HCT116 (cell line): Measurements from ENCODE around the gene NBL1. TPM values are rescaled to one million over a fixed set of nuclear protein-coding genes. Genes with fewer than 3 reads are reported as not detected.

Experiments used
- ATAC-seq: fragments of 200-7000 bp; cut with Tn5 transposase; 2 replicates; pipeline ENCODE4 v1.9.1; 2020; ENCODE audit warnings: mild to moderate bottlenecking, moderate library complexity
- BruUV-seq: library from RNA; stranded (reverse); fragments of 400-500 nt; replicated peaks from 2 replicates; lab custom pipeline; 2021; lab: Mats Ljungman, UMichigan
- CTCF ChIA-PET: fragments of 300-600 bp; sonication (Branson Sonifier 250); formaldehyde crosslinking; loops from one replicate; lab custom pipeline; 2021; ENCODE audit warnings: antibody characterized with exemption; lab: Charles Lee
- POLR2A ChIA-PET: fragments of 300-600, 350-600 bp; sonication (Branson Sonifier 250); formaldehyde crosslinking; loops from one replicate; lab custom pipeline; 2021; ENCODE audit warnings: antibody characterized with exemption; lab: Charles Lee
- RAD21 ChIA-PET, 2 experiments: fragments of 300-600 bp; sonication (Branson Sonifier 250); formaldehyde crosslinking; loops; one replicate each; lab custom pipeline; 2023; ENCODE audit warnings: low total read pairs in 2 of 2; ENCODE audit not compliant: uncharacterized antibody in 2 of 2, unreplicated experiment in 2 of 2, low non-redundant PET in 1 of 2; lab: Charles Lee
- DNase-seq: peaks from one replicate; pipeline ENCODE4 v3.0.0-alpha.2; 2010; ENCODE audit warnings: low read depth, low spot score
- H2AFZ ChIP-seq: fragments of 200-600 bp; shearing (Covaris generic), sonication (generic); 2 replicates; pipeline ENCODE4 v1.6.1; 2017; ENCODE audit warnings: low read depth, mixed run types, mixed read lengths, antibody characterized with exemption, low read length; ENCODE audit not compliant: poor library complexity, severe bottlenecking
- H3K27ac ChIP-seq: 2 replicates; pipeline ENCODE4 v1.5.1; 2012; ENCODE audit warnings: low read depth, low read length
- H3K27me3 ChIP-seq: fragments of 200-600 bp; sonication (generic); 2 replicates; pipeline ENCODE4 v1.6.1; 2016; ENCODE audit warnings: mixed run types, low read length, mixed read lengths; ENCODE audit not compliant: insufficient read depth
- H3K36me3 ChIP-seq, 2 experiments: fragments of 200-500 bp in 1 of 2; fragments of 200-600 bp in 1 of 2; sonication (Bioruptor generic) in 1 of 2; sonication (generic) in 1 of 2; 2 replicates each; pipeline versions ENCODE4 v1.5.1 to v1.6.1; 2014 to 2016; ENCODE audit warnings: low read length in 2 of 2, inconsistent platforms in 1 of 2, mixed read lengths in 1 of 2, mixed run types in 1 of 2; ENCODE audit not compliant: insufficient read depth in 2 of 2, control insufficient read depth in 1 of 2
- H3K4me1 ChIP-seq, 2 experiments: fragments of 200-600 bp in 1 of 2; sonication (generic) in 1 of 2; 2 replicates each; pipeline versions ENCODE4 v1.5.1 to v1.6.1; 2012 to 2017; ENCODE audit warnings: low read length in 2 of 2, inconsistent platforms in 1 of 2, mild to moderate bottlenecking in 1 of 2, mixed read lengths in 1 of 2, mixed run types in 1 of 2, moderate library complexity in 1 of 2; ENCODE audit not compliant: insufficient read depth in 2 of 2, control insufficient read depth in 1 of 2
- H3K4me2 ChIP-seq: fragments of 200-600 bp; sonication (generic); 2 replicates; pipeline ENCODE4 v1.6.1; 2017; ENCODE audit warnings: mixed run types, low read length, mixed read lengths
- H3K4me3 ChIP-seq, 2 experiments: fragments of 200-600 bp in 1 of 2; sonication (generic) in 1 of 2; replicated peaks in 1 of 2; 2 replicates each; pipeline ENCODE4 v1.5.1; 2011 to 2016; ENCODE audit warnings: low read length in 2 of 2, control low read depth in 1 of 2, low read depth in 1 of 2, mild to moderate bottlenecking in 1 of 2, mixed read lengths in 1 of 2, mixed run types in 1 of 2
- H3K79me2 ChIP-seq: fragments of 200-600 bp; sonication (generic); 2 replicates; pipeline ENCODE4 v1.6.1; 2017; ENCODE audit warnings: mild to moderate bottlenecking, mixed run types, low read length, moderate library complexity, mixed read lengths; ENCODE audit not compliant: insufficient read depth
- H3K9ac ChIP-seq: fragments of 200-600 bp; sonication (generic); 2 replicates; pipeline ENCODE4 v1.6.1; 2016; ENCODE audit warnings: low read length, mixed read lengths
- H3K9me2 ChIP-seq: fragments of 200-600 bp; sonication (generic), shearing (Covaris generic); 2 replicates; pipeline ENCODE4 v1.6.1; 2017; ENCODE audit warnings: mixed run types, mild to moderate bottlenecking, moderate library complexity; ENCODE audit not compliant: insufficient read depth
- H3K9me3 ChIP-seq, 2 experiments: fragments of 200-500 bp in 1 of 2; fragments of 200-600 bp in 1 of 2; sonication (Bioruptor generic) in 1 of 2; sonication (generic) in 1 of 2; 2 replicates each; pipeline ENCODE4 v1.6.1; 2014 to 2017; ENCODE audit warnings: low read length in 2 of 2, mixed read lengths in 2 of 2, inconsistent platforms in 1 of 2, low read depth in 1 of 2, mild to moderate bottlenecking in 1 of 2, mixed run types in 1 of 2, moderate library complexity in 1 of 2; ENCODE audit not compliant: control insufficient read depth in 1 of 2, insufficient read depth in 1 of 2
- H4K20me1 ChIP-seq: fragments of 200-600 bp; sonication (generic), shearing (Covaris generic); 2 replicates; pipeline ENCODE4 v1.6.1; 2017; ENCODE audit warnings: mixed run types, mild to moderate bottlenecking, moderate library complexity; ENCODE audit not compliant: insufficient read depth
- CBX3 ChIP-seq: IDR thresholded peaks from 2 replicates; pipeline ENCODE4 v1.6.1; 2012; ENCODE audit warnings: low read depth
- EGR1 ChIP-seq: IDR thresholded peaks from 2 replicates; pipeline ENCODE4 v1.6.1; 2012; ENCODE audit warnings: low read depth
- POLR2A ChIP-seq: IDR thresholded peaks from 2 replicates; pipeline ENCODE4 v1.7.0; 2011; ENCODE audit warnings: borderline replicate concordance; ENCODE audit not compliant: insufficient read depth, insufficient read length; ENCODE audit errors: extremely low read depth
- POLR2AphosphoS5 ChIP-seq: IDR thresholded peaks from 2 replicates; pipeline ENCODE4 v1.6.1; 2011; ENCODE audit warnings: mild to moderate bottlenecking, low read depth, low read length, moderate library complexity
- RAD21 ChIP-seq: IDR thresholded peaks from 2 replicates; pipeline ENCODE4 v1.6.1; 2012; ENCODE audit warnings: low read depth, mild to moderate bottlenecking
- SIN3A ChIP-seq: IDR thresholded peaks from 2 replicates; pipeline ENCODE4 v1.6.1; 2012; ENCODE audit warnings: low read depth
- SP1 ChIP-seq: IDR thresholded peaks from 2 replicates; pipeline ENCODE4 v1.6.1; 2012; ENCODE audit warnings: low read depth
- TCF7L2 ChIP-seq: IDR thresholded peaks from 2 replicates; pipeline ENCODE4 v1.7.0; 2011; ENCODE audit warnings: borderline replicate concordance, inconsistent platforms; ENCODE audit not compliant: insufficient read depth, insufficient read length; ENCODE audit errors: extremely low read depth
- intact Hi-C: fragments of 100-400 bp; cut with micrococcal nuclease; formaldehyde crosslinking; loops from 2 replicates; pipeline ENCODE4 v1.10.0; 2022
- total RNA-seq: library from RNA; stranded (reverse); gene quantifications from one replicate; pipeline ENCODE4 v1.2.1, GENCODE V29; 2021; ENCODE audit not compliant: unreplicated experiment
- TF ChIP-seq, protein P1 (sequence below), 3 experiments: fragments of 200-600 bp in 1 of 3; sonication (generic) in 1 of 3; IDR thresholded peaks in 2 of 3; conservative IDR thresholded peaks in 1 of 3; 2 replicates each; pipeline ENCODE4 v1.5.1; 2012 to 2017; ENCODE audit warnings: low read depth in 2 of 3, low read length in 2 of 3, antibody characterized with exemption in 1 of 3, borderline replicate concordance in 1 of 3, control low read depth in 1 of 3, mild to moderate bottlenecking in 1 of 3, mixed read lengths in 1 of 3, mixed run types in 1 of 3, moderate library complexity in 1 of 3; ENCODE audit not compliant: insufficient read depth in 1 of 3
- TF ChIP-seq, protein P2 (sequence below): IDR thresholded peaks from 2 replicates; pipeline ENCODE4 v1.6.1; 2012; ENCODE audit warnings: low read depth

NBL1 gene
- total RNA-seq, 1 experiment from 2014 or later: 75.4 TPM

DNA sequence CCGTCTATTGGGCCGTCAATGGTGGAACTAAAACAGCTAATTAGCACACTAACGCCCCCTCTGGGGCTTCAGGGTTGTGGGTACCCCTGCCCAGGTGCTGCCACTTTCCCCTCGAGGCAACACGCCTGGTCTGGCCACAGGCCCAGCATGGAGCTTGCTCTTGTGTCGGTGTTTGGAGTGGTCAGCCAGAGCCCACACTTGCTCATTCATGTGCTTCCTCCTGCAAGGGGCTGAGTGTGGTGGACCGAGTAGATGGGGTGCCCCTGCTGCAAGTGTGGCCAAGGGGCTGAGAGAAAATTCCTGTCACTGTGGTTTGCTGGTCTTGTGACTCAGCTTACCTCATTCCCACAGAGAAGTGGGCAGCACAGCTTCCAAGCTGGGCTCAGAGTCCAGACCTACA lies 46.2 kb downstream of the NBL1 start (continued):
- TF ChIP-seq RAD21 (no peak), POLR2A (no peak), SIN3A (no peak)

DNA sequence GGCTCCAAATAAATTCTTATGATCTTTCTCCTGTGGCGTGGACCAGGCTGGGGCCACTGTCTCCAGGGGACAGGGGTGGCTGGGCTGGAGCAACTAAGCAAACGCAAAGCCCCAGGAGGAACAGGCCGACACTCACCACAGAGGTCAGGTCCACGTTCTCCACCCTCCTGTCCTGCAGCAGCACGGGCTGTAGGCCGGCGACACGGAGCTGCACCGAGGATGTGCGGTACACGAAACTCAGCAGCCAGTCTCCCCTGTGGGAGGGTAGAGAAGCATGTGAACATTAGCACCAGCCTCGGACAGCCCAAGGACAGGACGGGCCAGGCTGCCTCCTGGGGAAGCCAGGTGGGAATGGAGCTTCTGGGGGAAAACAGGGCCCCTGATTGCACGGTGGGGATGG lies 50.2 kb downstream of the NBL1 start:
- Histone ChIP-seq H3K36me3 (no peaks in the 10 kb centered on the region), H3K4me1 (no peaks in the 10 kb centered on the region), H3K9me3 (no peaks in the 10 kb centered on the region), H3K4me3 (no peak overlapping the region), H3K9me2 (no peaks in the 10 kb centered on the region), H3K9ac (no peak overlapping the region), H4K20me1 (no peaks in the 10 kb centered on the region), H3K27ac (no peak overlapping the region), H3K27me3 (no peaks in the 10 kb centered on the region), H3K79me2 (no peaks in the 10 kb centered on the region), H3K4me2 (no peak overlapping the region), H2AFZ (no peak overlapping the region)
- CTCF ChIA-PET: interaction anchor here (1.9 kb wide), 1 partner anchor 10 kb away, joined by 7 read pairs; no protein-coding TSS in a partner anchor
- RAD21 ChIA-PET: no interaction called here
- no peak for TF ChIP-seq TCF7L2
- TF ChIP-seq EGR1: no peak
- TF ChIP-seq POLR2AphosphoS5: no peak
- TF ChIP-seq CBX3: no peak
- TF ChIP-seq, protein P1, sequence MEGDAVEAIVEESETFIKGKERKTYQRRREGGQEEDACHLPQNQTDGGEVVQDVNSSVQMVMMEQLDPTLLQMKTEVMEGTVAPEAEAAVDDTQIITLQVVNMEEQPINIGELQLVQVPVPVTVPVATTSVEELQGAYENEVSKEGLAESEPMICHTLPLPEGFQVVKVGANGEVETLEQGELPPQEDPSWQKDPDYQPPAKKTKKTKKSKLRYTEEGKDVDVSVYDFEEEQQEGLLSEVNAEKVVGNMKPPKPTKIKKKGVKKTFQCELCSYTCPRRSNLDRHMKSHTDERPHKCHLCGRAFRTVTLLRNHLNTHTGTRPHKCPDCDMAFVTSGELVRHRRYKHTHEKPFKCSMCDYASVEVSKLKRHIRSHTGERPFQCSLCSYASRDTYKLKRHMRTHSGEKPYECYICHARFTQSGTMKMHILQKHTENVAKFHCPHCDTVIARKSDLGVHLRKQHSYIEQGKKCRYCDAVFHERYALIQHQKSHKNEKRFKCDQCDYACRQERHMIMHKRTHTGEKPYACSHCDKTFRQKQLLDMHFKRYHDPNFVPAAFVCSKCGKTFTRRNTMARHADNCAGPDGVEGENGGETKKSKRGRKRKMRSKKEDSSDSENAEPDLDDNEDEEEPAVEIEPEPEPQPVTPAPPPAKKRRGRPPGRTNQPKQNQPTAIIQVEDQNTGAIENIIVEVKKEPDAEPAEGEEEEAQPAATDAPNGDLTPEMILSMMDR (IDR thresholded peaks at IDR 0.05 in 2 of 3, conservative IDR thresholded peaks at IDR 0.05 in 1 of 3; ENCODE audit: borderline replicate concordance in 1 of 3, insufficient read depth in 1 of 3, low read depth in 2 of 3, low read length in 2 of 3): no peak
- TF ChIP-seq, protein P2, sequence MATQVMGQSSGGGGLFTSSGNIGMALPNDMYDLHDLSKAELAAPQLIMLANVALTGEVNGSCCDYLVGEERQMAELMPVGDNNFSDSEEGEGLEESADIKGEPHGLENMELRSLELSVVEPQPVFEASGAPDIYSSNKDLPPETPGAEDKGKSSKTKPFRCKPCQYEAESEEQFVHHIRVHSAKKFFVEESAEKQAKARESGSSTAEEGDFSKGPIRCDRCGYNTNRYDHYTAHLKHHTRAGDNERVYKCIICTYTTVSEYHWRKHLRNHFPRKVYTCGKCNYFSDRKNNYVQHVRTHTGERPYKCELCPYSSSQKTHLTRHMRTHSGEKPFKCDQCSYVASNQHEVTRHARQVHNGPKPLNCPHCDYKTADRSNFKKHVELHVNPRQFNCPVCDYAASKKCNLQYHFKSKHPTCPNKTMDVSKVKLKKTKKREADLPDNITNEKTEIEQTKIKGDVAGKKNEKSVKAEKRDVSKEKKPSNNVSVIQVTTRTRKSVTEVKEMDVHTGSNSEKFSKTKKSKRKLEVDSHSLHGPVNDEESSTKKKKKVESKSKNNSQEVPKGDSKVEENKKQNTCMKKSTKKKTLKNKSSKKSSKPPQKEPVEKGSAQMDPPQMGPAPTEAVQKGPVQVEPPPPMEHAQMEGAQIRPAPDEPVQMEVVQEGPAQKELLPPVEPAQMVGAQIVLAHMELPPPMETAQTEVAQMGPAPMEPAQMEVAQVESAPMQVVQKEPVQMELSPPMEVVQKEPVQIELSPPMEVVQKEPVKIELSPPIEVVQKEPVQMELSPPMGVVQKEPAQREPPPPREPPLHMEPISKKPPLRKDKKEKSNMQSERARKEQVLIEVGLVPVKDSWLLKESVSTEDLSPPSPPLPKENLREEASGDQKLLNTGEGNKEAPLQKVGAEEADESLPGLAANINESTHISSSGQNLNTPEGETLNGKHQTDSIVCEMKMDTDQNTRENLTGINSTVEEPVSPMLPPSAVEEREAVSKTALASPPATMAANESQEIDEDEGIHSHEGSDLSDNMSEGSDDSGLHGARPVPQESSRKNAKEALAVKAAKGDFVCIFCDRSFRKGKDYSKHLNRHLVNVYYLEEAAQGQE: no peak
- TF ChIP-seq SP1: no peak
- DNase-seq: no peak
- BruUV-seq: no TSS peak
- ATAC-seq: no peak
- POLR2A ChIA-PET: no interaction called here
- intact Hi-C loops: no loop called here
